GM04504 (cell line): ENCODE data around the gene GK2.

Experiments used
- DNase-seq: peaks from one replicate; pipeline ENCODE4 v3.0.0-alpha.2; 2012; ENCODE audit warnings: low read depth

GK2 gene

DNA sequence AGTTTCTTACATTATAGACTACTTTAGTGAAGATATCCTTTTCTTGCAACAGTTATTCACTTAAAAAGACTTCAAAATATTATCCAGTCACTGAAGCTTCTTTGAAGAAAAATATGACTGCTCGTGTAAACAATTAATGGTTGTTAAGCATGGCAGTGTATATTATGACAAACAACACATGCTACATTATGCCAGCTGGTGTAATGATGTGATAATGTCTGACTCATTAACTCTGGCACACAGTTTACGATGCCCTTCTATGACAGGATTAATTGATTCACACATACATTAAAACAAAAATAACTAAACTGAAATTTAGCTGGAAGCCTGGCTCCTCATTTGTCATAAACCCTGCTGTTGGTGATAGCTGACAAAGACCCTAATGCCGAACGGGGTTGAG lies 22.4 kb downstream of the GK2 start:
- no peak for DNase-seq

GRCh38 chr4:79381161-79381560 lies 26.9 kb downstream of the GK2 start:
- no peak for DNase-seq

- DNase-seq = no peak
Measured at GRCh38 chr4:79370026-79370425, 38.0 kb downstream of the GK2 start.

DNA sequence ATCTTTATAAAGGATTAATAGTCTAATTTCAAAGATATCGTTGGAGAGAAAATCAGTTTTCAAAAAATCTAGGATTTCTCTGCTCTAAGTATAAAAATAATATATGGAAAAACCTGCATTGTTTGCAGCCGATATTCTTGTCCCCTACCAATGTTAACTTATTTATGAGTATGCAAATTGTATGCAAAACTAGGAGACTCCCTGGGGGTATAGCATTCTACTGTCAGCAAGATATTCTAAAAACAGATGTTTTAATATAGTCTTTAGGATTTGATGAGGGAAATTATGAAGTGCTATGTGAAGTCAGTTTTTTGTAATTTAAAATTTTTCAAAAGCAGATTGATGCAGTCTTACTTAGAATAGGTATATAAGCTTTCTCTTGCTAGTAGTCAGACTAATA lies 40.9 kb downstream of the GK2 start:
- DNase-seq = no peak

DNA sequence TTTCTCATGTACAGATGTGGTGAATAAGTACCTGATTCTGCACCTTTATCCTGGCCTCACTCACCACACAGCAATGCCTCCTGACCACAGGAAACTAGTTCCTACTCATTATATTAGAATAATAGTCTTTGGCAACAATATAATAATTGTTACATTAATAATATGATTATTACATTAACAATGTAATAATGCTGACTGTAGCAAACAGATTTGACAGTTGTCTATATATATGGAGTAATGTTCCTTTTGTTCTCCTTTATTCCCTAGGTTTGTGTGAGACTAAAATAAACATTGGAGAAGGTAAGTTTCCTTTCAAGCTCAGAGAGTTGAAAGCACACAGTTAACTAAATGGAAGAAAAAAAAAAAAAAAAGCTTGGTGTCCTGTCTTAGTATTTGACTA lies 41.6 kb downstream of the GK2 start:
- no peak for DNase-seq

DNA sequence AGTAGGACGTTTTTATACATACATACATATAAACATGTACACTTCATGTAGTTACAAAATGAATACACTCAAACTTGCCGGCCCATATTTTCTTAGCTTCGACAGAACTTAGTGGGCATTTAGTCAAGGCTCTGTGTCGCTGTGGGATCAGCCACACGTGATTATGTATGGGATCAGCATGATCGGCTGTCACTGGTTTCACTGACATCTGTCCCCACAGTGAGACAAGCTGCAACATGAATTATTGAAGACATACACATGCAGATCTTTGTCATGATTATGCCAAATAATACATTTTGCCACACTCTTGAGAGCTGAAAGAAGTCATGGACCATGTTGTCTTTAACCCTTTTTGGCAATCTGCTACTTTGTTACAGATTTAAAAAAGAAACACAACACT lies 44.0 kb downstream of the GK2 start:
- DNase-seq = no peak

DNA sequence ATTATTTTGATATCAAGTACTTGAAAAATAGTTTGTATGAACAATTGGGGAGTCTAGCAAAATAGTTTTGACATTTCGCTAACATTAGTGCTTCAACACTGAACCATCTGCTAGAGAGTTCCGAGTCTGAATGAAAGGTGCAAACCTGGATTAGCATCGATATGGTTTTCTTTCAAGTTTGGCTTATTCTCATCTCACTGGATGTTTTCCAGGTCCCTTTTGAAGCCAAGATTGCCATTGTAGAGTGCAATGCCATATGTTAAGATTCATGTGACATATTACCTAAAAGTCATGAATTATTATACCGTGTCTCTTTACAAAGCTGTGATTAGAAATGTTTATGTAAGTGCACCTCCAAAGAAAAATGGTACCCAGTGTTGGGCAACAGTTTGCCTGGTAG lies 45.4 kb downstream of the GK2 start:
- DNase-seq = no peak

- DNase-seq = no peak
Measured at GRCh38 chr4:79360006-79360405, 48.0 kb downstream of the GK2 start.

- DNase-seq = no peak
Measured at GRCh38 chr4:79358438-79358837, 49.6 kb downstream of the GK2 start.

- DNase-seq = no peak
Measured at GRCh38 chr4:79357365-79357764, 50.7 kb downstream of the GK2 start.
